GM18519 (cell line): ENCODE measurements around the gene AK8.

Experiments
- ATAC-seq: cut with Tn5 transposase; IDR thresholded peaks from one replicate; pipeline ENCODE4 v1.9.1; 2021; ENCODE audit warnings: mild to moderate bottlenecking, moderate library complexity; ENCODE audit not compliant: unreplicated experiment, low FRiP score

Gene AK8, protein sequence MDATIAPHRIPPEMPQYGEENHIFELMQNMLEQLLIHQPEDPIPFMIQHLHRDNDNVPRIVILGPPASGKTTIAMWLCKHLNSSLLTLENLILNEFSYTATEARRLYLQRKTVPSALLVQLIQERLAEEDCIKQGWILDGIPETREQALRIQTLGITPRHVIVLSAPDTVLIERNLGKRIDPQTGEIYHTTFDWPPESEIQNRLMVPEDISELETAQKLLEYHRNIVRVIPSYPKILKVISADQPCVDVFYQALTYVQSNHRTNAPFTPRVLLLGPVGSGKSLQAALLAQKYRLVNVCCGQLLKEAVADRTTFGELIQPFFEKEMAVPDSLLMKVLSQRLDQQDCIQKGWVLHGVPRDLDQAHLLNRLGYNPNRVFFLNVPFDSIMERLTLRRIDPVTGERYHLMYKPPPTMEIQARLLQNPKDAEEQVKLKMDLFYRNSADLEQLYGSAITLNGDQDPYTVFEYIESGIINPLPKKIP

DNA sequence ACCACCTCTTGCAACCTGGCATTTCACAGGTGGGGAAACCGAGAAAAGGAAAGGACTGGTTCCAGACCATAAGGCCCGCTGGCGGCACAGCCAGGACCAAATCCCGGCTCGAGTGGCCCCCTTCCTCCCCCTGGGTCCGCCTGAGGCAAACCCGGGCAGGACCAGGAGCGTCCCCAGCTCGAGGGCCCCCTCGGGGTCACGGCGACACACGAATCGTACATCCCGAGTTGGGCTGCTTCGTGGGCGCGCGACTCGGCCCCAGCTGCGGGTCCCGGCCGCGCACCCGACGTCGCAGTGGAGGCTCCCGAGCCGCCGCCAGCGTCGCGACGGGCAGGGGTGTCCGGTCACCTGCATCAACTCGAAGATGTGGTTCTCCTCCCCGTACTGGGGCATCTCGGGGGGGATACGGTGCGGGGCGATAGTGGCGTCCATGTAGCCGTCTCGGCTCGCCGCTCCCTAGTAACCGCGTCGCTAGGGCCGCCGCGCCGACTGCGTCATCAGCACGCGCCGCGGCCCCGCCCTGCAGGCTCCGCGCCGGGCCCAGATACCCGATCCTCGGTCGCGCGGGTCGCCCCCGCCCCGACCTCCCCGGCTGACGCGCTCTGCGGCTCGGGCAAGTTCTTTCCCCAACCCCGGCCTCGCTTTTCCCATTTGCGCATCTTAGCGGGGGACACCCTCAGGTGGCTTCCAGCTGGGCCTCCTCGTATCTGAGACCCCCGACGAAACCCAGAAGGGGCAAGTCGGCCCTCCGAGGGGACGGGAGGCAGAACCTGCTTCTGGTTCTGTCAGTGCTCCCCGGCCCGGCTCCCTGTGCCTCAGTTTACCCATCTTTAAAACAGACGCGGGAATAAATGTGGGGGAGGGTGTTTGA, at the start of gene AK8:
Gene AK8 (minus strand): TSS at position 461 of the 871 bp plus-strand sequence. CDS start 29 bp downstream, at position 432.
- ATAC-seq = peak; percentile 48

DNA sequence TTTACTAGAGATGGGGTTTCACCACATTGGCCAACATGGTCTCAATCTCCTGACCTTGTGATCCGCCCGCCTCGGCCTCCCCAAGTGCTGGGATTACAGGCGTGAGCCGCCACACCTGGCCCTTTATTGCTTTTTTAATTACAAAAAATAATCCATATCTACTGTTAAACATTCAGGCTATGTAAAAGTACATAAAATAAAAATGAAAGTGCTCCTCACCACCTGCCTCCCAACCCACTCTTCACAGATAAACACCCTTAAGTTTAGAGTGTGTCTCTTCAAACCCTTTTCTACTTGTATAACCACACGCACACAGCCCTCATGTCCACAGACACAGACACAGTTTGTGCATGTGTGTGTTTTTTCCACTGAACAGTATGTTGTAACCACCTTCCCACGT, 49.6 kb upstream of the AK8 start:
- no peak for ATAC-seq

GRCh38 chr9:132923346-132923902, 45.3 kb upstream of the AK8 start:
- no peak for ATAC-seq

DNA sequence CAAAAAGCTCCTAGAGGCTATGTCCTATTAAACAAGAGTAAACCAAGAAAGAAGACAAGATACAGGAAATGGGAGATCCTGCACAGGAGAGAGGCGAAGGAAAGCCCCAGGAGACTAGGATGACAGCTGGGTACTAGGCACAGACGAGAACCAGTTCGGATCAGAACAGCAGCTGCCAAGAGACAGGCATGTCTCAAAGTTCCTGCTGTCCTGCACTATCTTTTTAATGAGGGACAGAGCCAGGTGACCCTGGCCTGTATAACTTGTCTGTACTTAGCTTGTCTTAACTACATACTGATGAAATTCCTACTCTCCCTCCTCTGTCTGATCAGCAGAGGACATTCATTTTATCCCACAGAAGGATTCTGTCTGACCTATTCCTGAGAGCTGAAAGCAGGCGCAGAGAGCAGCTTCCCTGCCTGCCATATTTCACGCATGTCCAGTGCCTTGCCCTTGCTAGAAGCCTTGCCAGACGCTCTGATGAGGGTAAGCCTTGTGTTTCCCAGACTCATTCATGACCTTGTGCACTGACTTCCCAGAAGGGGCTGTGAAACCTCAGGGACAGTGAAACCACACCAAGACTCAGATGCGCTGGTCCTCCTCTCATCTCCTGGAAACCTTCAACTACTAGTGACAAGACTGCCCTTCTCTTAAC, 41.7 kb upstream of the AK8 start:
- no peak for ATAC-seq

DNA sequence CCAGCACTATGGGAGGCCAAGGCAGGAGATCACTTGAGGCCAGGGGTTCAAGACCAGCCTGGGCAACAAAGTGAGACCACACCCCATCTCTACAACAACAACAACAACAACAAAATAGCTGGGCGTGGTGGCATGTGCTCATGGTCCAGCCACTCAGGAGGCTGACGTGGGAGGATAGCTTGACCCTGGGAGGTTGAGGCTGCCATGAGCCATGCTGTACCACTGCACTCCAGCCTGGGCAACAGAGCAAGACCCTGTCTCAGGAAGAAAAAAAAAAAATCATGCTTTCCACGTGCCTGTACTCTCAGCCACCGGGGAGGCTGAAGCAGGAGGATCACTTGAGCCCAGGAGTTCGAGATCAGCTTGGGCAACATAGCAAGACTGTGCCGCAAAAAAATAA, 36.8 kb upstream of the AK8 start:
- ATAC-seq = no peak

GRCh38 chr9:132912131-132912530, 34.0 kb upstream of the AK8 start:
- ATAC-seq = no peak

DNA sequence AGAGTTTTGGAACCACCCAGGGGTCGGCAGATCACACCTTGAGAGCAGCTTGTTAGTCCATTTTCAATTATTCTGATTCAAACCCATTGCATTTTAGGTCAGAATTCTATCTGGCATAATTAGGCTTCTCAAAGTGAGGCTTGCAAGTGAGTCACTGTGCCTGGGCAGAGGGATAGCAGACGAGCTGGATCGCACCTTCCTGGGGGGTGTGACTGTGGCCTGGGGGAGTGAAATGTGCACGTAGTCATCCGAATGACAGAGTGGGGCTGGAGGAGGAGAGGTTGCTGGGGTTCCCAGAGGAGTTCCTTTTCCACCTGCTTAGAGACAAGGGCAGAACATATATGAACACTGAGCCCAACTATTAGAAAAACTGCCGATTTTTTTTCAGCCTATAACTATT, 32.3 kb upstream of the AK8 start:
- no peak for ATAC-seq

DNA sequence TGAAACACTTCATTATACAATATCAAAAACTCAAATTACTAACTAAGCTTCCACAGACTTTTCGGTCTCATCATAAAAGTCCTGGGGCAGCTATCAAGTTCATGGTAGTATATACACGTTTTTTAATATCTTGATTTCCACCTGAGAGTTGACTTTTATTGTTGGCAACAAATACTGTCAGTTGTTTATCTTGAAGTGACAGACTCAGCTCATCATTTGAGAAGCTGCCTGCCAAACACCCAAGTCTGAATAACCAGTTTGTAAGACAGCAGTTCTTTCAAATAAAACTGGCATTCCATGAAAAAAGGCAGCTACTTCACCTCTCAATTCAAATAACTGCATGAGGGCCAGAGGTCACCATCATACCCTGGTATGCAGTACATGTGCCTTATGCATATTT, 31.2 kb upstream of the AK8 start:
- no peak for ATAC-seq

DNA sequence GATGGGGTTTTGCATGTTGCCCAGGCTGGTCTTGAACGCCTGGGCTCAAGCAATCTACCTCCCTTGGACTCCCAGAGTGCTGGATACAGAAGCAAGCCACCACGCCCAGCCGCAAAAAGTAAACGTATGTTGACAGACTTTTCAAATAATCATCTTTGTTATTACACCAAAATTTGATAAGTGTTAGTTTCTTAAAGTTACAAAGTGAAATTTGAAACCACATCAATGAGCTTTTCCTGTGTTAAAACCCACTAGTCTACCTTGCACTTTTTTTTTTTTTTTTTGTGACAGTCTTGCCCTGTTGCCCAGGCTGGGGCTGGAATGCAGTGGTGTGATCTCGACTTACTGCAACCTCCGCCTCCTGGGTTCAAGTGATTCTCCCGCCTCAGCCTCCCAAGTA, 30.6 kb upstream of the AK8 start:
- ATAC-seq = no peak

GRCh38 chr9:132905726-132906125, 27.6 kb upstream of the AK8 start:
- no peak for ATAC-seq

- no peak for ATAC-seq
These were observed 25.7 kb upstream of the AK8 start for GRCh38 chr9:132903574-132904492.

DNA sequence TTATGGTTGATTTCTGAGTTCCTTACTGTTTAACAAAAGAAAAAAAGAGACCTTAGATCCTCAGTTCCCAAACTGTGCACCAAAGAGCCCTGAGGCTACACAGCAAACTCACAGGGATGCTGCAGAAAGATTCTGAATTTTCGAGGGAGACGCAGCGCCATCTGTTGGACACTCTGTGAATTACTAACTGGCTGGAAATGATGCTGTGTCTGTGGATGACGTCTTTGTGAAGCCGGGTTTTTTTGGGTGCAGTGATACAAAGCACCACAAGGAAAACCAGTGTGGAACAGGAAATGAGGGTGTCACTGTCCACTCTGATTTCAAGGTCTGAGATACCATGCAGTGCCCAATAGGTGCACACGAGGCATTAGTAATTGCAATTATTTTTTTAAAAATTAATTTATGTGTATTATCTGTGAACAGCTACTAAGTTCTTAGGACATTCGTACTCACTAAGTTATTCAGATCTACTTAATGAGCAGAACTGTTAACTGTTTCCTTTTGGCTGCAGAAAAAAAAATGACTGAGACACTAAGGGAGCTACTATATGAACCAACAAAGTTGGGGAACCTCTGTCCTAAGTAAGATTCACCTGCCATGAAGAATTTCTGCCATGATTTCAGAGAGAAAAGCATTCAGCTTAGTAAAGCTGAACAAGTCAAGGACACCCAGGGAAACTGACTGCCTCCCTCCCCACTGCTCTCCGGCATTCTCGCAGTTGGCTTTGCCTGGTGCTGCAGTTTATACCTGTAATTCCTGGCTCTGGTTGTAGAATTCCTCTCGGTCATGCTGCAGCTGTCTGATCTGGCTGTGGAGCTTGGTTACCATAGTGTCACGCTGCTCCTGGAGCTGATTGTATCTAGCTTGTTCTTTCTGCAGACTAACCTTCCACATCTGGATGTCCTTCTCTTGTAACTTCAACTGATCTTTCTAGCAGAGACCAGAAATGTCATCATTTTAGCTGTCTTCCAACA, 24.1 kb upstream of the AK8 start:
- no peak for ATAC-seq

DNA sequence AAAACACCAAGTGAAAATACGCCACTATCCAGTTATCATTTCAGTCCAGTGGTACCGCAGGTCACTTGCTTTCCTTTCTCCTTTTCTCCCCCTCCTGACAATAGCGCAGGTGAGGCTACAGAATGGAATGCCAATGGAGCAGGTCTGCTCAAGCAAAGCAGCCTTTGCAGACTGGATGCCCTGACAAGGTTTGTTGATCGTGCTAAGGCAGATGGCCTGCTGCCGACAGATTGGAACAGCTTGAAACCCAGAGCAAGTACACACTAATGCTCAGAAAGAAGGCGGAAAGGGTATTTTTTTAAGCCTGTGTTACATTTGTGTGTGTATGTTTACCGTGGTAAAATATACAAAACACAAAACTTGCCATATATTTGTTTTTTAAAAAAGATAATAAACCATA, 20.0 kb upstream of the AK8 start:
- no peak for ATAC-seq

DNA sequence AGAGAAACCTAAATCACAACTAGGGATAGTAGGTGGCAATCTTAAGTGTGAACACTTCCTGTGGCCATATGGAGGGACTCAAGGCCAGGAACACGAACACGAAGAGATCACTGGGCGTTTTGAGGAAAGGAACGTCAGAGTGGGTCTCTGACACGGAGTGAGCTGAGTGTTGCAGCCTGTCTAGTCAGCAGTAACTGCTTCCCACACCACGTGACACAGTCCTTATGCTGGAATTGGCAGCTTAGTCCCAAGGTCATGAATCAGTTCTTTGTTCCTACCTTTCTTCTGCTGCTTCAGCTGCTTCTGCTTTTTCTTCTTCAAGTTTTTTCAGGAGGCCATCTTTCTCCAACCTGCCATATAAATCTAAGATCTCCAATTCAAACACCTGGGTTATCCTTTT, 18.8 kb upstream of the AK8 start:
- ATAC-seq = no peak

DNA sequence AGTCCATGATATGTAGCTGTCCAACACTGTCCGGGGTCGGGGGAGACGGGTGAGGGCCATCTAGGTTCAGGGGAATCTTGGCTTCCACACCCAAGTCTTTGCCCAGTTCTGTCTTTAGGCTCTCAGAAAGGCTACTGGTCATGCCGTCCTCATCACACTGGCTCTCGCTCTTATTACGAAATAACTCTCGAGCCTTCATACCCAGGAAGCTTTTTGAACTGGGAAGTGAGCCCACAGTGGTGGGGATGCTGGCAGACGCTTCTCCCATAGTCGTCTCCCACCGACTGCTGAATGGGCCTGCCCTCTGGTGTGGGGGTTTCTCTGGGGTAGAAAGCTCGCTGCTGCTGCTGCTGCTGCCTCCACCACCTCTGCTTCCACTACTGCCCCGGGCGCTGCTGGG, 18.2 kb upstream of the AK8 start:
- no peak for ATAC-seq

- ATAC-seq = no peak
These were observed 17.1 kb upstream of the AK8 start for GRCh38 chr9:132894862-132895835.

DNA sequence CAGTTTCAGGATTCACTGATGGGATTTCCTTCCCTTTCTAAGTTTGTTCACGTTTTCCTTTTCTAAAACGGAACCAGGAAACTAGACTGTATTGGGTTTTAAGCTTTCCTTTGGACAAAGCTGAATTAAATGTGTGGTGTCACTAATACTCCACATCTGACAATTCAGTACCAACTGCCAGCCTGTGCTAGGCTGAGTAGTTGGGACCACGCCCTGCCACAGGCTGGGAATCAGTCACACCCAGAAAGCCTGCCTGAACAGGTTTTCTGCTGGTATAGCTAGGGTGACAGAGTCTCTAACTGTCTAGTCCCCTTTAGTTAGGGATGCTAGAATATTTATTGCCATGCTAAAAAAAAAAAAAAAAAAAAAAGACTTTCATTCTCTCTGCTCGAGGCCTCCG, 16.3 kb upstream of the AK8 start:
- ATAC-seq = no peak
